HepG2 (cell line): Measurements from ENCODE around the gene LRRC4C.

Source experiments
- FIP1L1 ChIP-seq: fragments of 200-400 bp; formaldehyde crosslinking; IDR thresholded peaks from 2 replicates; pipeline ENCODE4 v1.6.1; 2018; ENCODE audit warnings: low read depth, mild to moderate bottlenecking, low read length, moderate library complexity, borderline replicate concordance; ENCODE audit not compliant: insufficient read depth
- FOXK2 ChIP-seq: fragments of 450-650 bp; IDR thresholded peaks from 2 replicates; pipeline ENCODE4 v1.6.1; 2016
- MEIS1 ChIP-seq: sonication (generic); formaldehyde crosslinking; IDR thresholded peaks from 2 replicates; pipeline ENCODE4 v1.9.0; 2021; ENCODE audit warnings: mild to moderate bottlenecking, missing genetic modification reagents, moderate library complexity, borderline replicate concordance
- POLR2AphosphoS5 ChIP-seq: IDR thresholded peaks from 2 replicates; pipeline ENCODE4 v1.6.1; 2012; ENCODE audit warnings: low read depth, low read length
- TBL1XR1 ChIP-seq: fragments of 150-350 bp; IDR thresholded peaks from 2 replicates; pipeline ENCODE4 v1.6.1; 2014; ENCODE audit warnings: borderline replicate concordance, low read length; ENCODE audit not compliant: partially characterized antibody
- ZNF510 ChIP-seq: sonication (generic); formaldehyde crosslinking; IDR thresholded peaks from 2 replicates; pipeline ENCODE4 v1.4.0; 2020; ENCODE audit warnings: low read depth, mild to moderate bottlenecking, missing genetic modification reagents
- ZNF780A ChIP-seq: sonication (generic); formaldehyde crosslinking; IDR thresholded peaks from 2 replicates; pipeline ENCODE4 v1.8.0; 2022; ENCODE audit warnings: mild to moderate bottlenecking, missing genetic modification reagents, moderate library complexity

GRCh38 chr11:40168414-40168813 lies 1291.0 kb downstream of the LRRC4C start:
- TF ChIP-seq MEIS1 (CRISPR knock-in tag) (no peak), ZNF510 (CRISPR knock-in tag) (no peak), FOXK2 (no peak), FIP1L1 (no peak), POLR2AphosphoS5 (no peak), ZNF780A (no peak), TBL1XR1 (no peak)
